HG03354 (cell line): ENCODE results near the gene LARGE1.
A peak's percentile ranks its signal among the peaks of the same experiment; 100 is the strongest.
"Not testable (repeated sequence)": the region's sequence is repeated elsewhere in the genome, so short reads cannot be mapped to it uniquely, and the experiment has no call there.

Source experiments
- ATAC-seq: cut with Tn5 transposase; IDR thresholded peaks from one replicate; pipeline ENCODE4 v1.9.1; 2021; ENCODE audit warnings: mild to moderate bottlenecking; ENCODE audit not compliant: unreplicated experiment, poor library complexity, severe bottlenecking

Gene LARGE1

GRCh38 chr22:33864723-33865130 is 55.5 kb downstream of the LARGE1 start:
- no peak for ATAC-seq

- no peak for ATAC-seq
These were observed 58.9 kb downstream of the LARGE1 start for GRCh38 chr22:33861216-33861875.

- no peak for ATAC-seq
These were observed 59.9 kb downstream of the LARGE1 start for GRCh38 chr22:33860386-33860785.

GRCh38 chr22:33859311-33859710 is 61.0 kb downstream of the LARGE1 start:
- no peak for ATAC-seq

- ATAC-seq, result not testable (repeated sequence)
These were observed 61.6 kb downstream of the LARGE1 start for GRCh38 chr22:33858653-33859052.

GRCh38 chr22:33857767-33858166 is 62.5 kb downstream of the LARGE1 start:
- not testable (repeated sequence) for ATAC-seq

- no peak for ATAC-seq
These were observed 65.6 kb downstream of the LARGE1 start for GRCh38 chr22:33854724-33855123.

- ATAC-seq, result peak; percentile 90
These were observed 66.8 kb downstream of the LARGE1 start for GRCh38 chr22:33853200-33854097.

GRCh38 chr22:33851821-33852384 is 68.4 kb downstream of the LARGE1 start:
- ATAC-seq, result no peak

- ATAC-seq, result no peak
These were observed 69.0 kb downstream of the LARGE1 start for GRCh38 chr22:33851240-33851639.

- no peak for ATAC-seq
These were observed 69.6 kb downstream of the LARGE1 start for GRCh38 chr22:33850724-33851123.

GRCh38 chr22:33850193-33850592 is 70.1 kb downstream of the LARGE1 start:
- ATAC-seq, result no peak

- ATAC-seq, result no peak
These were observed 72.0 kb downstream of the LARGE1 start for GRCh38 chr22:33848251-33848650.

- no peak for ATAC-seq
These were observed 76.0 kb downstream of the LARGE1 start for GRCh38 chr22:33844273-33844672.

GRCh38 chr22:33842421-33843094 is 77.7 kb downstream of the LARGE1 start:
- no peak for ATAC-seq

GRCh38 chr22:33842006-33842354 is 78.3 kb downstream of the LARGE1 start:
- no peak for ATAC-seq

- no peak for ATAC-seq
These were observed 78.8 kb downstream of the LARGE1 start for GRCh38 chr22:33841281-33842005.

- ATAC-seq, result no peak
These were observed 81.6 kb downstream of the LARGE1 start for GRCh38 chr22:33838644-33839043.

- ATAC-seq, result no peak
These were observed 82.5 kb downstream of the LARGE1 start for GRCh38 chr22:33837826-33838225.

GRCh38 chr22:33835265-33835664 is 85.0 kb downstream of the LARGE1 start:
- ATAC-seq, result no peak
